SU-DHL-6 (cell line): ENCODE measurements around the gene COL27A1.

Source experiments
- H2AFZ ChIP-seq: fragments of 200-600 bp; sonication (generic); 2 replicates; pipeline ENCODE4 v1.6.1; 2014; ENCODE audit warnings: low read depth, mild to moderate bottlenecking, moderate library complexity, mixed read lengths, antibody characterized with exemption, low read length; ENCODE audit not compliant: severe bottlenecking
- H3F3A ChIP-seq: fragments of 200-600 bp; shearing (Covaris generic); 2 replicates; pipeline ENCODE4 v1.6.0; 2016; ENCODE audit warnings: antibody characterized with exemption, mild to moderate bottlenecking; ENCODE audit not compliant: insufficient read depth
- H3K27ac ChIP-seq: fragments of 200-600 bp; sonication (generic); 2 replicates; pipeline ENCODE4 v1.5.1; 2016; ENCODE audit warnings: low read depth, mild to moderate bottlenecking, low read length, moderate library complexity, mixed read lengths
- H3K27me3 ChIP-seq: fragments of 200-600 bp; sonication (generic), shearing (Covaris generic); 2 replicates; pipeline ENCODE4 v1.6.0; 2014; ENCODE audit warnings: mild to moderate bottlenecking, low read length
- H3K36me3 ChIP-seq: fragments of 200-600 bp; sonication (generic); 2 replicates; pipeline ENCODE4 v1.6.1; 2014; ENCODE audit warnings: mild to moderate bottlenecking, low read length, mixed read lengths
- H3K4me2 ChIP-seq: fragments of 300-600, 200-600 bp; shearing (Covaris generic), sonication (generic); 2 replicates; pipeline ENCODE4 v1.6.0; 2014; ENCODE audit warnings: low read length, low read depth, mild to moderate bottlenecking; ENCODE audit not compliant: poor library complexity, severe bottlenecking
- H3K4me3 ChIP-seq: fragments of 200-600 bp; sonication (generic); 2 replicates; pipeline ENCODE4 v1.5.1; 2014; ENCODE audit warnings: antibody characterized with exemption, low read length, mild to moderate bottlenecking, mixed read lengths; ENCODE audit not compliant: insufficient read depth, poor library complexity, severe bottlenecking
- H3K79me2 ChIP-seq: fragments of 200-600 bp; sonication (generic); 2 replicates; pipeline ENCODE4 v1.6.1; 2014; ENCODE audit warnings: mild to moderate bottlenecking, low read length, moderate library complexity; ENCODE audit not compliant: insufficient read depth
- H3K9ac ChIP-seq: fragments of 200-600 bp; sonication (generic); 2 replicates; pipeline ENCODE4 v1.7.0; 2014; ENCODE audit warnings: mild to moderate bottlenecking, low read length
- H3K9me2 ChIP-seq: fragments of 200-600 bp; sonication (generic); replicated peaks from 2 replicates; pipeline ENCODE4 v1.6.1; 2014; ENCODE audit warnings: low read length; ENCODE audit not compliant: insufficient read depth
- H3K9me3 ChIP-seq: fragments of 200-600 bp; sonication (generic); 2 replicates; pipeline ENCODE4 v1.6.1; 2014; ENCODE audit warnings: low read length, mixed read lengths; ENCODE audit not compliant: insufficient read depth
- H4K20me1 ChIP-seq: fragments of 200-600 bp; sonication (generic); 2 replicates; pipeline ENCODE4 v1.6.1; 2014; ENCODE audit warnings: low read depth, mild to moderate bottlenecking, antibody characterized with exemption, low read length, moderate library complexity, mixed read lengths
- EZH2phosphoT487 ChIP-seq: fragments of 200-600 bp; sonication (generic), shearing (Covaris generic); conservative IDR thresholded peaks from 2 replicates; pipeline ENCODE4 v1.6.1; 2018; ENCODE audit warnings: mild to moderate bottlenecking, antibody characterized with exemption, low read length, moderate library complexity, mixed read lengths
- TF ChIP-seq, protein P1 (sequence below): fragments of 200-600 bp; sonication (generic); IDR thresholded peaks from one replicate; pipeline ENCODE4 v1.5.1; 2017; ENCODE audit warnings: antibody characterized with exemption, mild to moderate bottlenecking, low read length, moderate library complexity; ENCODE audit not compliant: insufficient read depth, poor library complexity, severe bottlenecking

The COL27A1 gene

DNA sequence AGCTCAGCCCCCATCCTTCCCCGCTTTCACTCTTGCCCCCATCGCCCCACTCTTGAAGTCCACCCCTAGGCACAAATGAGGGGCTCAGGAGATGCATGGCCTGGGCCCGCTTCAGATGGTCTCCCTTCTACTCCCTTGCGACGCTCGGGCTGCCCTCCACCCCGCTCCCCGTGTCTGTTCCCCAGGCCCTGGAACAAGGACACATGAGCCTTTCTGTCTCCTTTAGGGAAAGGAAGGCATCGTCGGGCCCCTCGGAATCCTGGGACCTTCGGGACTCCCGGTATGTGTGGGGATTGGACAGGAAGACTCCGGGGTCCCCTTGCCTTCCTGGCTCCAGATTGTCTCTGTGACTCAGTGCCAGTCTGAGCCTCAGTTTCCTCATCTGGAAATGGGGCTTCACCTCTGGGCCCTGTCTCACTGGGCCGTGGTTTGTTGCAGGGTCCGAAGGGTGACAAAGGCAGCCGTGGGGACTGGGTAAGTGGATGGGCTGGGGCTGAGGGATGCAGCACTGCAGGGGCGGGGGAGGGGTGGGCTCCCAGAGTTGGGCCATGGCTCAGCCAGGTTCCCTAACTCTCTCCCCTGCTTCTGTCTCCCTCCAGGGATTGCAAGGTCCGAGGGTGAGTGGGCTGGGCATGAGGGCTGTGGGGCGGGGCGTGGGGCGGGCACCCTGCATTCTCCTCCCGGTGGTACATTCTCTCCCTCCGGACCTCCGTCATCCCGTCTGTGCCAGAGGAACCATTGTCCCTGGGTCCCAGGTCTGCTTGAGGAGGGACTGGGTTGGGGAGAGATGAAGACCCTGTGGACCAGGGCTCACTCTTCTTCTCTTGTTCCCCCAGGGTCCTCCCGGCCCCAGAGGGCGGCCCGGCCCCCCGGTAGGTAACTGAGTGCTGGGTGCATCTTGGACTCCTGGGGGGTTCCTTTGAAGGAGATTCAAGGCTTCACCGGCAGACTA is 145.8 kb downstream of the COL27A1 start:
- no peaks in the 10 kb centered on the region for H3K27me3 ChIP-seq
- no peak overlapping the region for H2AFZ ChIP-seq
- no peak overlapping the region for H3K27ac ChIP-seq
- no peak overlapping the region for H3K4me2 ChIP-seq
- H3K9ac ChIP-seq: no peak overlapping the region
- no peaks in the 10 kb centered on the region for H3F3A ChIP-seq
- no peaks in the 10 kb centered on the region for H3K9me3 ChIP-seq
- no peak for TF ChIP-seq EZH2phosphoT487
- TF ChIP-seq, protein P1, sequence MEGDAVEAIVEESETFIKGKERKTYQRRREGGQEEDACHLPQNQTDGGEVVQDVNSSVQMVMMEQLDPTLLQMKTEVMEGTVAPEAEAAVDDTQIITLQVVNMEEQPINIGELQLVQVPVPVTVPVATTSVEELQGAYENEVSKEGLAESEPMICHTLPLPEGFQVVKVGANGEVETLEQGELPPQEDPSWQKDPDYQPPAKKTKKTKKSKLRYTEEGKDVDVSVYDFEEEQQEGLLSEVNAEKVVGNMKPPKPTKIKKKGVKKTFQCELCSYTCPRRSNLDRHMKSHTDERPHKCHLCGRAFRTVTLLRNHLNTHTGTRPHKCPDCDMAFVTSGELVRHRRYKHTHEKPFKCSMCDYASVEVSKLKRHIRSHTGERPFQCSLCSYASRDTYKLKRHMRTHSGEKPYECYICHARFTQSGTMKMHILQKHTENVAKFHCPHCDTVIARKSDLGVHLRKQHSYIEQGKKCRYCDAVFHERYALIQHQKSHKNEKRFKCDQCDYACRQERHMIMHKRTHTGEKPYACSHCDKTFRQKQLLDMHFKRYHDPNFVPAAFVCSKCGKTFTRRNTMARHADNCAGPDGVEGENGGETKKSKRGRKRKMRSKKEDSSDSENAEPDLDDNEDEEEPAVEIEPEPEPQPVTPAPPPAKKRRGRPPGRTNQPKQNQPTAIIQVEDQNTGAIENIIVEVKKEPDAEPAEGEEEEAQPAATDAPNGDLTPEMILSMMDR: no peak
- no peaks in the 10 kb centered on the region for H4K20me1 ChIP-seq
- H3K36me3 ChIP-seq: no peaks in the 10 kb centered on the region
- H3K9me2 ChIP-seq: no peaks in the 10 kb centered on the region
- H3K4me3 ChIP-seq: no peak overlapping the region
- no peaks in the 10 kb centered on the region for H3K79me2 ChIP-seq

DNA sequence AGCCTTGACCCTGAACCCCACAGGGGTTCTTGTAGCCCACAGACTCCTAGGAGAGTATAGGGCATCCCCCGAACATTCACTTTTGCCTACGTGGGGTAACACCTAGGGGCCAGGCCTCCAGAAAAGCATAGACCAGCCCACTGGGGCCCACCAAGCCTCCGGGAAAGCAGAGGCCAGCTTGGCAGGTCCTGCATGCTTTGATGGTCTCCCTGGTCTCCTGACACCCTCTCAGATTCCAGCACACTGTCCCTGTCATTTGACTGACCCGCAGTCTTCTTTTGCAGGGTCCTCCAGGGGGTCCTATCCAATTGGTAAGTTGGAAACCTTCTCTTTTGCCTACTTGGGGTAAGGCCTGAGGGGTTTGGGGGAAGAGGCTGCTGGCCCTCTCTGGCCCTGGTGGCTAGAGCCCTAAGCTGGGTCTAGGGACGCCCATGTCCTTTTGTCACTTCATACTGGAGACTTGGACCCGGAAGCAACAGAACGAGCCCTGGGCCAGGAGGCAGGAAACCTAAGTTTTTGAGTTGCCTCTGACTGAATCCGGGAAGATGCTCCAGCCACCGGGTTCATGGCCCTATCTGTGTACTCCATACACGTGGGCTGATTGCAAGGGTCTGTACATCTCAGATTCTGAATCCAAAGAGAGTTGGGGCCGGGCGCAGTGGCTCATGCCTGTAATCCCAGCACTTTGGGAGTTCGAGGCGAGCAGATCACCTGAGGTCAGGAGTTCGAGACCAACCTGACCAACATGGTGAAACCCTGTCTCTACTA is 146.6 kb downstream of the COL27A1 start:
- H2AFZ ChIP-seq: no peak overlapping the region
- no peaks in the 10 kb centered on the region for H3K9me2 ChIP-seq
- H3K79me2 ChIP-seq: no peaks in the 10 kb centered on the region
- no peak overlapping the region for H3K27ac ChIP-seq
- no peak overlapping the region for H3K9ac ChIP-seq
- H3K9me3 ChIP-seq: no peaks in the 10 kb centered on the region
- H4K20me1 ChIP-seq: no peaks in the 10 kb centered on the region
- no peaks in the 10 kb centered on the region for H3F3A ChIP-seq
- no peaks in the 10 kb centered on the region for H3K36me3 ChIP-seq
- H3K4me2 ChIP-seq: no peak overlapping the region
- TF ChIP-seq EZH2phosphoT487: no peak
- TF ChIP-seq, protein P1: no peak
- H3K27me3 ChIP-seq: no peaks in the 10 kb centered on the region
- H3K4me3 ChIP-seq: no peak overlapping the region

DNA sequence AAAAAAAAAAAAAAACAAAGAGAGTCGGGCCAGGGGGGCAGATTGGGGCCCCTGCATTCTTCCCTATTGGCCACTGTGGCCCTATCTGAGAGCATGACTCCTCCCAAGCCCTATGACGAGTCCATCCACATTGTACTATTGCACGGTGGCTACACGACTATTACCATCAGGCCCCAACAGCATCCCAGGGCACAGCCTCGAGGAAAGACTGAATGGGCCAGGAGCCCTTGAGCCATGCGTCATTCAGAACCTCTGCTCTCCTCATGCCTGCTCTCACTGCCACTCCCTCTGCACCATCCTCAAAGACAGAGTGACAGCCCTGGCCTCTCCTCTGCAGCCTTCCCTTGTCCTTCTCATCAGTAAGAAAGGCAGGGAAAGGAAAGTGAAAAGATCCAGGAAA is 147.4 kb downstream of the COL27A1 start:
- Histone ChIP-seq H3F3A (no peaks in the 10 kb centered on the region), H3K9me3 (no peaks in the 10 kb centered on the region), H4K20me1 (no peaks in the 10 kb centered on the region), H3K27ac (no peak overlapping the region), H3K4me2 (no peak overlapping the region), H3K9ac (no peak overlapping the region), H3K36me3 (no peaks in the 10 kb centered on the region), H3K9me2 (no peaks in the 10 kb centered on the region), H3K79me2 (no peaks in the 10 kb centered on the region), H2AFZ (no peak overlapping the region), H3K4me3 (no peak overlapping the region), H3K27me3 (no peaks in the 10 kb centered on the region)
- TF ChIP-seq, protein P1: no peak
- no peak for TF ChIP-seq EZH2phosphoT487
